GM18907 (cell line): ENCODE measurements around the gene CYP26B1.

Source experiments
- ATAC-seq: cut with Tn5 transposase; IDR thresholded peaks from one replicate; pipeline ENCODE4 v1.9.1; 2021; ENCODE audit warnings: mild to moderate bottlenecking, moderate library complexity; ENCODE audit not compliant: unreplicated experiment

Gene CYP26B1

GRCh38 chr2:72084584-72084976 lies 63.1 kb downstream of the CYP26B1 start:
- ATAC-seq = no peak

DNA sequence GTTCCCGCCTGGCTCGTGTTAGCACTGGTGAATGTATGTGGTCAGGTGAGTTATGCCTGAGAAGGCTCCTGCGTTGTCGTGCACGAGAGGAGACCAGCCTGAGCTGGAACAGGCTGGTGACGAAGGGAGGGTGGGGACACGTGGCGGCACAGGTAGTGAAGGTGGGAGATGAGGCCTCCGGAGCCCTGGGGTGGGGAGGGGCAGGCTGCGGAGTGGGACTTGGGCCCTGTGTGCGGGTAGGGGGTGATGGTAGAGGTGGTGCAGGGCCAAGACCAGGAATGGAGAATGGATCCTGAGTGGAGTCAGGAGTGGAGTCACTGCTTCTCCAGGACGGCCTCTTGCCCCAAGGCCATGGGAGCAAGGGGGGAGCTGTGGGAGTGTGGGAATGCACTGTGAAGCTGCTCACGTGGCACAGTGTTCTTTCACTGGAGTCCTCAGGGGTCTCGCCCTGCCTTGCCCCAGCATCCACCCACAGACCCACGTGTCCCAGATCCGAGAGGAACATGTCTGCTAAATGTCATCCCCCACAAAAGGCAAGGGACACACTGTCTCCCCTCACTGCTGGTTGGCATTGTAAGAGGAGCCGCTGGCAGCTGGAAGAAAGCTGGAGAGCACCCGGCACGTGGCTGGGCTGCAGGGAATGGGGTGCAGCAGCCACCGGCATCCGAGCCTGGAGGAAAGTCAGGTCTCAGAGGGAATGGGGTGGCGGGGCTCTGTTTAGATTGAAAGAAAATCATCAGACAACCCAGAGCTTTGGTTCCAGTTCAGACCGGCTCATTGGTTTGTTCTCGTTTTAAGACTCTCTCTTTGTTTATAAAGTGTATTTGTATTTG lies 63.7 kb downstream of the CYP26B1 start:
- ATAC-seq = no peak

DNA sequence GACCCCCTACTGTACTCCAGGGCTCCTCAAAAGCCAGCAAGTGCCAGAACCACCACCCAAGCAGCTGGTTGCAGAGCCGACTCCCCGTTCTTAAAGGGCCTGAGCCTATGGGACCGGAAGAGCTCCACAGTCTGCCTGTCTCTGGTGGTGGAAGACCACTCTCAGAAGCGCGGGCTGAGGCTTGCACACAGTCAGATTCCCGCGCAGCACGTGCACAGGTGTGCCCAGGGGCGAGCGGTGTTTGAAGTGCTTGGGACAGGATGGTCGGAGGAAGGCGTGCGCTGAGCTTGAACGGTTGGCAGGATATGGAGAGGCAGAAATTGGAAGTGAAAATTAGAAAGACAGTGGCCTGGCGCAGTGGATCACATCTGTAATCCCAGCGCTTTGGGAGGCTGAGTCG lies 64.8 kb downstream of the CYP26B1 start:
- ATAC-seq = no peak

- no peak for ATAC-seq
These were observed 65.6 kb downstream of the CYP26B1 start for GRCh38 chr2:72082021-72082601.

GRCh38 chr2:72081451-72081850 lies 66.2 kb downstream of the CYP26B1 start:
- ATAC-seq = no peak

GRCh38 chr2:72080286-72081145 lies 67.1 kb downstream of the CYP26B1 start:
- no peak for ATAC-seq
